Measurements from ENCODE around the gene ZSWIM5. TPM values are rescaled to one million over a fixed set of nuclear protein-coding genes. Genes with fewer than 3 reads are reported as not detected.

ZSWIM5 gene
- total RNA-seq, 1 experiment from 2014 or later = 2.2 TPM

- H3K27ac Mint-ChIP-seq = no peak overlapping the region
- TF ChIP-seq CBFB (CRISPR knock-in tag; IDR thresholded peaks at IDR 0.05; ENCODE audit: low read depth) (no peak), IRF2 (CRISPR knock-in tag; IDR thresholded peaks at IDR 0.05; ENCODE audit: borderline replicate concordance, low read depth) (no peak), HMGXB4 (CRISPR knock-in tag; IDR thresholded peaks at IDR 0.05) (no peak), SP1 (CRISPR knock-in tag; conservative IDR thresholded peaks at IDR 0.05) (no peak), MLX (CRISPR knock-in tag; IDR thresholded peaks at IDR 0.05) (no peak), ZNF425 (CRISPR knock-in tag; conservative IDR thresholded peaks at IDR 0.05) (no peak), STAT6 (CRISPR knock-in tag; conservative IDR thresholded peaks at IDR 0.05; ENCODE audit: low read depth) (no peak), ZMAT4 (CRISPR knock-in tag; IDR thresholded peaks at IDR 0.05) (no peak)
- ChIA-PET CTCF (no interaction called here), POLR2A (no interaction called here)
- ATAC-seq (no peak), DNase-seq (ENCODE audit: low spot score) (no peak)
- H3K9me3 Mint-ChIP-seq = no peaks in the 10 kb centered on the region
- H3K36me3 Mint-ChIP-seq = no peaks in the 10 kb centered on the region
- no peaks in the 10 kb centered on the region for H3K27me3 Mint-ChIP-seq (ENCODE audit: low read depth)
- no peaks in the 10 kb centered on the region for H3K4me1 Mint-ChIP-seq
- H3K4me3 Mint-ChIP-seq = no peak overlapping the region
Measured at GRCh38 chr1:45123358-45123757, 83.0 kb downstream of the ZSWIM5 start.

- Mint-ChIP-seq H3K27me3 (ENCODE audit: low read depth) (no peaks in the 10 kb centered on the region), H3K9me3 (no peaks in the 10 kb centered on the region)
Measured at GRCh38 chr1:45122724-45123123, 83.7 kb downstream of the ZSWIM5 start.

More at GRCh38 chr1:45122724-45123123, 83.7 kb downstream of the ZSWIM5 start:
- ChIA-PET POLR2A (no interaction called here), CTCF (no interaction called here)
- TF ChIP-seq MAX (CRISPR knock-in tag; IDR thresholded peaks at IDR 0.05) (no peak), IRF1 (CRISPR knock-in tag; IDR thresholded peaks at IDR 0.05) (no peak), AR (CRISPR knock-in tag; IDR thresholded peaks at IDR 0.05) (no peak), STAT6 (CRISPR knock-in tag; conservative IDR thresholded peaks at IDR 0.05; ENCODE audit: low read depth) (no peak), TEAD1 (CRISPR knock-in tag; IDR thresholded peaks at IDR 0.05) (no peak), MLX (CRISPR knock-in tag; IDR thresholded peaks at IDR 0.05) (no peak), NFYB (CRISPR knock-in tag; conservative IDR thresholded peaks at IDR 0.05; ENCODE audit: low read depth) (no peak), NR2C2 (CRISPR knock-in tag; IDR thresholded peaks at IDR 0.05) (no peak), ZNF425 (CRISPR knock-in tag; conservative IDR thresholded peaks at IDR 0.05) (no peak), GRHL2 (CRISPR knock-in tag; IDR thresholded peaks at IDR 0.05; ENCODE audit: insufficient replicate concordance, severe bottlenecking) (no peak)
- H3K36me3 Mint-ChIP-seq = no peaks in the 10 kb centered on the region
- H3K4me3 Mint-ChIP-seq = no peak overlapping the region
- no peak overlapping the region for H3K27ac Mint-ChIP-seq
- DNase-seq (ENCODE audit: low spot score) (no peak), ATAC-seq (no peak)
- H3K4me1 Mint-ChIP-seq = no peaks in the 10 kb centered on the region

Measured in WTC11 (cell line).